Transverse colon (tissue), 4 donors: ENCODE results near the gene FAM53A. TPM values are rescaled to one million over a fixed set of nuclear protein-coding genes. Genes with fewer than 3 reads are reported as not detected.

Experiments used
- DNase-seq: peaks from one replicate; pipeline ENCODE4 v3.0.0-alpha.2; 2019
- H3K27ac ChIP-seq, 4 donors: fragments of 200-600 bp; sonication (generic); 2 replicates each; pipeline ENCODE4 v1.5.1; 2016 to 2018; ENCODE audit warnings: inconsistent platforms in 4 of 4
- H3K27me3 ChIP-seq: fragments of 200-600 bp; sonication (generic); 2 replicates; pipeline ENCODE4 v1.5.1; 2017; ENCODE audit warnings: inconsistent platforms
- H3K36me3 ChIP-seq, 4 donors: fragments of 200-600 bp; sonication (generic); 2 replicates each; pipeline ENCODE4 v1.5.1; 2017 to 2019; ENCODE audit warnings: inconsistent platforms in 4 of 4
- H3K4me1 ChIP-seq, 4 donors: fragments of 200-600 bp; sonication (generic); 2 replicates each; pipeline ENCODE4 v1.5.1; 2017 to 2020; ENCODE audit warnings: inconsistent platforms in 4 of 4
- H3K4me3 ChIP-seq, 4 donors: fragments of 200-600 bp; sonication (generic); 1 replicate in 1 of 4; 2 replicates in 3 of 4; pipeline versions ENCODE4 v1.5.1 to v1.6.1; 2017 to 2019; ENCODE audit warnings: inconsistent platforms in 4 of 4
- H3K9me3 ChIP-seq, 2 donors: fragments of 200-600 bp; sonication (generic); 2 replicates each; pipeline ENCODE4 v1.5.1; 2017 to 2019; ENCODE audit warnings: inconsistent platforms in 2 of 2
- CTCF ChIP-seq, 5 experiments: fragments of 200-600 bp in 3 of 5; fragments of 450-650 bp in 2 of 5; sonication (generic) in 3 of 5; IDR thresholded peaks; 1 replicate in 2 of 5; 2 replicates in 3 of 5; pipeline ENCODE4 v1.5.1; 2016 to 2017; ENCODE audit warnings: antibody characterized with exemption in 5 of 5, inconsistent platforms in 3 of 5, mild to moderate bottlenecking in 2 of 5, moderate library complexity in 1 of 5
- EP300 ChIP-seq: sonication (generic); formaldehyde crosslinking; IDR thresholded peaks from one replicate; pipeline ENCODE4 v1.6.1; 2017; ENCODE audit warnings: antibody characterized with exemption, low read depth
- POLR2A ChIP-seq: fragments of 450-650 bp; IDR thresholded peaks from one replicate; pipeline ENCODE4 v1.6.1; 2016; ENCODE audit warnings: antibody characterized with exemption, mild to moderate bottlenecking, moderate library complexity
- POLR2AphosphoS5 ChIP-seq, 3 donors: sonication (generic); formaldehyde crosslinking; IDR thresholded peaks; one replicate each; pipeline ENCODE4 v1.6.1; 2016; ENCODE audit warnings: antibody characterized with exemption in 3 of 3
- WGBS, 2 donors: methylation state at CpG; one replicate each; pipeline ENCODE4 v1.1.5; 2018; ENCODE audit warnings: low coverage in 1 of 2; 5-methylcytosine and 5-hydroxymethylcytosine counted together
- in situ Hi-C, 4 donors: fragments of 200-750 bp; cut with MboI; loops; one replicate each; pipeline versions ENCODE4 v1.15.0 to v1.15.1; 2017; ENCODE audit warnings: low sequenced_read_pairs in 3 of 4, low pct_ligation_motif_present in 1 of 4, low pct_unique_long_range_greater_than_20kb in 1 of 4
- intact Hi-C: fragments of 100-400 bp; cut with DNase I; formaldehyde crosslinking; loops from one replicate; pipeline ENCODE4 v1.15.1; 2023; ENCODE audit warnings: low total_unique reads
- total RNA-seq, 4 donors: library from RNA; depleted of rRNA; stranded (reverse); fragments of >200 nt; gene quantifications; one replicate each; pipeline ENCODE4 v1.1.0, GENCODE V29; 2016

Gene FAM53A
- total RNA-seq, 4 donors from 2014 or later: 1.4 to 32.9 (median 2.7) TPM

GRCh38 chr4:1599491-1600210 is 84.5 kb downstream of the FAM53A start:
- intact Hi-C loops (no loop called here), in situ Hi-C loops (loop anchor here in 2 of 4 donors (25.0 kb wide), 1 partner anchor 237 kb away; no protein-coding TSS in a partner anchor)
- no peak for DNase-seq
- Histone ChIP-seq H3K4me1 (no peaks in the 10 kb centered on the region), H3K27me3 (peaks cover 31% of the 10 kb centered on the region), H3K36me3 (no peaks in the 10 kb centered on the region), H3K9me3 (no peaks in the 10 kb centered on the region), H3K4me3 (no peak overlapping the region), H3K27ac (no peak overlapping the region)
- WGBS, 2 donors: 49% methylated on average over 21 of the region's 21 CpGs; no CpG with 5 or more reads in 1 of the 2 donors
- TF ChIP-seq POLR2AphosphoS5 (IDR thresholded peaks at IDR 0.05): no peak
- TF ChIP-seq CTCF (IDR thresholded peaks at IDR 0.05): no peak
- TF ChIP-seq EP300: no peak
- TF ChIP-seq POLR2A: no peak

- Histone ChIP-seq H3K36me3 (no peaks in the 10 kb centered on the region), H3K4me1 (no peaks in the 10 kb centered on the region), H3K27me3 (peaks cover 26% of the 10 kb centered on the region), H3K9me3 (no peaks in the 10 kb centered on the region), H3K27ac (no peak overlapping the region), H3K4me3 (no peak overlapping the region)
- in situ Hi-C loops: no loop called here
- WGBS, 2 donors: 75% methylated on average over 22 of the region's 30 CpGs; no CpG with 5 or more reads in 1 of the 2 donors
- intact Hi-C loops: no loop called here
- no peak for DNase-seq
- TF ChIP-seq POLR2AphosphoS5 (IDR thresholded peaks at IDR 0.05): no peak
- TF ChIP-seq CTCF (IDR thresholded peaks at IDR 0.05): no peak
- TF ChIP-seq POLR2A: no peak
- TF ChIP-seq EP300: no peak
These were observed 85.1 kb downstream of the FAM53A start for GRCh38 chr4:1599026-1599481.

- in situ Hi-C loops (no loop called here), intact Hi-C loops (no loop called here)
- 83 to 86% methylated on average over 19 to 42 of the region's 42 CpGs for WGBS, 2 donors
- no peak for TF ChIP-seq POLR2AphosphoS5 (IDR thresholded peaks at IDR 0.05)
- no peak for TF ChIP-seq CTCF (IDR thresholded peaks at IDR 0.05)
- no peak for TF ChIP-seq EP300
- no peak for TF ChIP-seq POLR2A
- no peaks in the 10 kb centered on the region for H3K4me1 ChIP-seq
- DNase-seq: no peak
- no peaks in the 10 kb centered on the region for H3K36me3 ChIP-seq
- no peaks in the 10 kb centered on the region for H3K9me3 ChIP-seq
- peaks cover 19% of the 10 kb centered on the region for H3K27me3 ChIP-seq
- no peak overlapping the region for H3K4me3 ChIP-seq
- no peak overlapping the region for H3K27ac ChIP-seq
These were observed 85.7 kb downstream of the FAM53A start for GRCh38 chr4:1598206-1599025.
